MM.1S (cell line): ENCODE results near the gene SCN4B.

Experiments
- EZH2 ChIP-seq: fragments of 300-600 bp; sonication (generic); optimal IDR thresholded peaks from 2 replicates; pipeline ENCODE3; 2017; ENCODE audit warnings: low read depth, mild to moderate bottlenecking, antibody characterized with exemption, low read length, mixed read lengths
- EZH2phosphoT487 ChIP-seq: fragments of 300-600 bp; sonication (generic); IDR thresholded peaks from 2 replicates; pipeline ENCODE4 v1.6.1; 2018; ENCODE audit warnings: antibody characterized with exemption, low read length
- TF ChIP-seq, protein P1 (sequence below): fragments of 300-600 bp; sonication (generic); IDR thresholded peaks from 2 replicates; pipeline ENCODE4 v1.5.1; 2016; ENCODE audit warnings: antibody characterized with exemption, low read length, mixed read lengths

DNA sequence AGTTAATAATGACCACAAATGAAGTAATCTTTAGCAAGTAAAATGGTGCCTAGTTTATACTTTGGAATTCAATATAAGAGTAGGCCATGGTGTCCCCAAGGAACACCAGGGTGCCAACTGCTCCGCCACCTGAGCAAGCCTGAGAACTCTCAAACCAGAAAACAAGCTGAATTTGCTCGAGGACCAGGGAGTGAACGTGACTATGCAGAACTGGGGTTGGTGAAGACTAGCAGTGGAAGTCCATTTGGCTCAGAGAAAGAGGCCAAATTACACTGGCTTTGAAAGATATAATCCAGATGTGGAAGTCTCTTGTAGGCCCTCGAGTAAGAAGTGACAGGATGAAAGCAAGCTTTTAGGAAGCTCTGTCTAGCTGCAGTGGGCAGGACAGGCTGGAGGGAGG lies 57.1 kb downstream of the SCN4B start:
- TF ChIP-seq, protein P1, sequence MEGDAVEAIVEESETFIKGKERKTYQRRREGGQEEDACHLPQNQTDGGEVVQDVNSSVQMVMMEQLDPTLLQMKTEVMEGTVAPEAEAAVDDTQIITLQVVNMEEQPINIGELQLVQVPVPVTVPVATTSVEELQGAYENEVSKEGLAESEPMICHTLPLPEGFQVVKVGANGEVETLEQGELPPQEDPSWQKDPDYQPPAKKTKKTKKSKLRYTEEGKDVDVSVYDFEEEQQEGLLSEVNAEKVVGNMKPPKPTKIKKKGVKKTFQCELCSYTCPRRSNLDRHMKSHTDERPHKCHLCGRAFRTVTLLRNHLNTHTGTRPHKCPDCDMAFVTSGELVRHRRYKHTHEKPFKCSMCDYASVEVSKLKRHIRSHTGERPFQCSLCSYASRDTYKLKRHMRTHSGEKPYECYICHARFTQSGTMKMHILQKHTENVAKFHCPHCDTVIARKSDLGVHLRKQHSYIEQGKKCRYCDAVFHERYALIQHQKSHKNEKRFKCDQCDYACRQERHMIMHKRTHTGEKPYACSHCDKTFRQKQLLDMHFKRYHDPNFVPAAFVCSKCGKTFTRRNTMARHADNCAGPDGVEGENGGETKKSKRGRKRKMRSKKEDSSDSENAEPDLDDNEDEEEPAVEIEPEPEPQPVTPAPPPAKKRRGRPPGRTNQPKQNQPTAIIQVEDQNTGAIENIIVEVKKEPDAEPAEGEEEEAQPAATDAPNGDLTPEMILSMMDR: no peak
- TF ChIP-seq EZH2 (no peak), EZH2phosphoT487 (no peak)
